Nucleus accumbens (tissue), 56 donors: ENCODE data around the gene SMAD1.
"Not testable (repeated sequence)": the region's sequence is repeated elsewhere in the genome, so short reads cannot be mapped to it uniquely, and the experiment has no call there.

Experiments used
- DNase-seq, 56 donors: peaks; one replicate each; lab custom pipeline; 2025; lab: John Stamatoyannopoulos, UW

SMAD1 gene

GRCh38 chr4:145523117-145523516 is 41.5 kb downstream of the SMAD1 start:
- no peak for DNase-seq

- no peak for DNase-seq
These were observed 42.9 kb downstream of the SMAD1 start for GRCh38 chr4:145524552-145524951.

GRCh38 chr4:145525291-145525740 is 43.7 kb downstream of the SMAD1 start:
- DNase-seq = peak in 7 of 56 donors; percentile 6 to 16 (median 11)

GRCh38 chr4:145527773-145528172 is 46.1 kb downstream of the SMAD1 start:
- DNase-seq = no peak

- DNase-seq = no peak
These were observed 46.9 kb downstream of the SMAD1 start for GRCh38 chr4:145528601-145529000.

GRCh38 chr4:145530189-145530588 is 48.5 kb downstream of the SMAD1 start:
- no peak for DNase-seq

- DNase-seq = no peak
These were observed 49.0 kb downstream of the SMAD1 start for GRCh38 chr4:145530662-145531061.

- peak in 36 of 56 donors; percentile 1 to 72 (median 28) for DNase-seq
These were observed 49.6 kb downstream of the SMAD1 start for GRCh38 chr4:145531223-145531622.

- peak in 3 of 56 donors; percentile 6 to 17 (median 16) for DNase-seq
These were observed 50.2 kb downstream of the SMAD1 start for GRCh38 chr4:145531859-145532258.

GRCh38 chr4:145533001-145533400 is 51.3 kb downstream of the SMAD1 start:
- no peak for DNase-seq

- not testable (repeated sequence) for DNase-seq
These were observed 51.8 kb downstream of the SMAD1 start for GRCh38 chr4:145533415-145533814.

GRCh38 chr4:145533961-145534360 is 52.3 kb downstream of the SMAD1 start:
- no peak for DNase-seq

- DNase-seq = no peak
These were observed 53.5 kb downstream of the SMAD1 start for GRCh38 chr4:145535202-145535601.

GRCh38 chr4:145536044-145536443 is 54.4 kb downstream of the SMAD1 start:
- no peak for DNase-seq

- no peak for DNase-seq
These were observed 56.9 kb downstream of the SMAD1 start for GRCh38 chr4:145538596-145538995.

GRCh38 chr4:145539671-145540070 is 58.0 kb downstream of the SMAD1 start:
- no peak for DNase-seq

GRCh38 chr4:145540235-145540634 is 58.6 kb downstream of the SMAD1 start:
- DNase-seq = no peak

GRCh38 chr4:145541346-145541745 is 59.7 kb downstream of the SMAD1 start:
- peak in 4 of 56 donors; percentile 1 to 11 (median 6) for DNase-seq

GRCh38 chr4:145545031-145545430 is 63.4 kb downstream of the SMAD1 start:
- DNase-seq = no peak

- no peak for DNase-seq
These were observed 64.0 kb downstream of the SMAD1 start for GRCh38 chr4:145545538-145546174.

GRCh38 chr4:145546175-145546915 is 64.7 kb downstream of the SMAD1 start:
- DNase-seq = no peak

- no peak for DNase-seq
These were observed 70.0 kb downstream of the SMAD1 start for GRCh38 chr4:145551660-145552059.
